ENCODE data around the gene CCDC191. TPM values are rescaled to one million over a fixed set of nuclear protein-coding genes. Genes with fewer than 3 reads are reported as not detected.

CCDC191 gene
- polyA plus RNA-seq, 1 donor (not counting 4 experiments of a cell fraction or from before 2014, with no cell fraction given): 3.6 TPM

DNA sequence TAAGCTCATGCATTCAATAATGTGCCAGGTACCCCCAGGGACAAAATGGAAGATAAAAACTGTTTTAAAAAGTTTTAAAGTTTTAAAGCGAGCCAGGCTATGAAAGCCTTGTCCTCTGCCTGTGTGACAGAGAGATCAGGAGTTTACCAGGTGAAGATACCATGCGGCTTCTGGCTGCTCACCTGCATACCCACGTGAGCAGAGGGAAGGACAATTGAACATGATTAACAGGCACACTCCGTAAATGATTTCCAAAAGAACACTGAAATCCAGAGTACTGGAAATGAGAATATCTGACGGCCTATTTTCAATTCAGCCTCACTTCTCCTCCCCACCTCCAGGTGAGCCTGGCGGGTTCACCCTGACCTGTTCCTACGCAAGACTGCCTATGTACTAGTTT is 42.1 kb downstream of the CCDC191 start:
- Histone ChIP-seq H2AFZ (ENCODE audit: control insufficient read depth, low read length) (no peak overlapping the region), H3K9ac (ENCODE audit: control insufficient read depth, extremely low read depth, insufficient read depth, low read length) (no peak overlapping the region), H3K4me3 (ENCODE audit: control insufficient read depth in 2 of 3, extremely low read depth in 1 of 3, insufficient read depth in 2 of 3, low read depth in 1 of 3, low read length in 3 of 3) (no peak overlapping the region), H3K27ac (ENCODE audit: control insufficient read depth, insufficient read depth, low read length) (no peak overlapping the region), H3K4me1 (ENCODE audit: control insufficient read depth, extremely low read depth, insufficient read depth, low read length) (no peaks in the 10 kb centered on the region), H3K4me2 (ENCODE audit: control insufficient read depth, extremely low read depth, insufficient read depth, low read depth, low read length) (no peak overlapping the region), H3K9me1 (ENCODE audit: control insufficient read depth, extremely low read depth, insufficient read depth, low read length) (no peaks in the 10 kb centered on the region), H3K36me3 (ENCODE audit: control insufficient read depth in 2 of 2, extremely low read depth in 1 of 2, insufficient read depth in 2 of 2, low read length in 2 of 2) (no peaks in the 10 kb centered on the region), H3K79me2 (ENCODE audit: control insufficient read depth, insufficient read depth, low read length) (no peaks in the 10 kb centered on the region), H3K9me3 (ENCODE audit: control insufficient read depth, low read depth, low read length) (no peaks in the 10 kb centered on the region), H4K20me1 (ENCODE audit: control insufficient read depth, extremely low read depth, insufficient read depth, low read length) (no peaks in the 10 kb centered on the region), H3K27me3 (ENCODE audit: control insufficient read depth, extremely low read depth, insufficient read depth, low read length) (no peaks in the 10 kb centered on the region)
- dilution Hi-C loops (cut with MboI; ENCODE audit: extremely low pct_ligation_motif_present, low sequenced_read_pairs): no loop called here
- FAIRE-seq: no peak
- no peak for DNase-seq (ENCODE audit: low read depth, low spot score)
- TF ChIP-seq, protein P1, sequence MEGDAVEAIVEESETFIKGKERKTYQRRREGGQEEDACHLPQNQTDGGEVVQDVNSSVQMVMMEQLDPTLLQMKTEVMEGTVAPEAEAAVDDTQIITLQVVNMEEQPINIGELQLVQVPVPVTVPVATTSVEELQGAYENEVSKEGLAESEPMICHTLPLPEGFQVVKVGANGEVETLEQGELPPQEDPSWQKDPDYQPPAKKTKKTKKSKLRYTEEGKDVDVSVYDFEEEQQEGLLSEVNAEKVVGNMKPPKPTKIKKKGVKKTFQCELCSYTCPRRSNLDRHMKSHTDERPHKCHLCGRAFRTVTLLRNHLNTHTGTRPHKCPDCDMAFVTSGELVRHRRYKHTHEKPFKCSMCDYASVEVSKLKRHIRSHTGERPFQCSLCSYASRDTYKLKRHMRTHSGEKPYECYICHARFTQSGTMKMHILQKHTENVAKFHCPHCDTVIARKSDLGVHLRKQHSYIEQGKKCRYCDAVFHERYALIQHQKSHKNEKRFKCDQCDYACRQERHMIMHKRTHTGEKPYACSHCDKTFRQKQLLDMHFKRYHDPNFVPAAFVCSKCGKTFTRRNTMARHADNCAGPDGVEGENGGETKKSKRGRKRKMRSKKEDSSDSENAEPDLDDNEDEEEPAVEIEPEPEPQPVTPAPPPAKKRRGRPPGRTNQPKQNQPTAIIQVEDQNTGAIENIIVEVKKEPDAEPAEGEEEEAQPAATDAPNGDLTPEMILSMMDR (optimal IDR thresholded peaks at IDR 0.05 in 1 of 3, IDR thresholded peaks at IDR 0.05 in 1 of 3, conservative IDR thresholded peaks at IDR 0.05 in 1 of 3; ENCODE audit: extremely low read depth in 1 of 3, insufficient read depth in 2 of 3, low read length in 3 of 3): no peak
- TF ChIP-seq EZH2 (IDR thresholded peaks at IDR 0.05; ENCODE audit: low read length): no peak

DNA sequence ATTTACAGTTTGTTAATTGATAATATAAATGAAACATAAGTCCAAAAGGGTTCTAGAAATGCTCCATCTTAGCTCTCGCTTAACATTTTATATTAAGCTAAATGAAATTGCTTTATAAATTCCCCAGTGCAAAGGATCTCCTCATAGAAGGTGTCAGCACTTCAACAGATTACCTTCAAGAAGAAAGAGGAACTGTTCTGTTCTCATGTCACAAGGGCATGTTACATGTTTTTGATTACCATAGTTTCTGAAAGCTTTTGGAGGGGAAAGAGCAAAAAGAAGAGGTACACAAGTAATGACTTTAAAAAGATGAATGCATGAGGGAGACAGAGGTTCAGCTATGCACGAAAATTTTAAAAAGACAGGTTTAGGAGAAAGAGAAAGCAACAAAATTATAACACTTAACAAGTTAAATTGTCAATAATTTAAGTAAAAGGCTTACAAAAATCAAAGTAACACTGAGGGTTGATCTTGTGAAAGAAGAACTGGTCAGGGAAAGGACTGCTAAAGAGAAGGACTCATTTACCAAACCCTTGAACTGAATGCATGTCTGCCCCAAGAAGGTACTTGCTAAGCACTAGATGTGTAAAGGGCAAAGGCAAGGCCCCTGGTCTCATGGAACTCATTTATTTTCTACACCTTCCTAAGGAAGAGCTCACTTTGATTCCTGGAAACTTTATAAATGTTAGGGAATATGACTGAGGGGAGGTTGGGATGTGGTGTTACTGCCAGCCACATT is 45.1 kb downstream of the CCDC191 start:
- Histone ChIP-seq H3K4me2 (ENCODE audit: control insufficient read depth, extremely low read depth, insufficient read depth, low read depth, low read length) (no peak overlapping the region), H3K9ac (ENCODE audit: control insufficient read depth, extremely low read depth, insufficient read depth, low read length) (no peak overlapping the region), H2AFZ (ENCODE audit: control insufficient read depth, low read length) (no peak overlapping the region), H3K9me1 (ENCODE audit: control insufficient read depth, extremely low read depth, insufficient read depth, low read length) (no peaks in the 10 kb centered on the region), H3K27me3 (ENCODE audit: control insufficient read depth, extremely low read depth, insufficient read depth, low read length) (no peaks in the 10 kb centered on the region), H3K79me2 (ENCODE audit: control insufficient read depth, insufficient read depth, low read length) (no peaks in the 10 kb centered on the region), H3K4me3 (ENCODE audit: control insufficient read depth in 2 of 3, extremely low read depth in 1 of 3, insufficient read depth in 2 of 3, low read depth in 1 of 3, low read length in 3 of 3) (no peak overlapping the region), H3K9me3 (ENCODE audit: control insufficient read depth, low read depth, low read length) (no peaks in the 10 kb centered on the region), H4K20me1 (ENCODE audit: control insufficient read depth, extremely low read depth, insufficient read depth, low read length) (no peaks in the 10 kb centered on the region), H3K4me1 (ENCODE audit: control insufficient read depth, extremely low read depth, insufficient read depth, low read length) (no peaks in the 10 kb centered on the region), H3K36me3 (ENCODE audit: control insufficient read depth in 2 of 2, extremely low read depth in 1 of 2, insufficient read depth in 2 of 2, low read length in 2 of 2) (no peaks in the 10 kb centered on the region), H3K27ac (ENCODE audit: control insufficient read depth, insufficient read depth, low read length) (no peak overlapping the region)
- TF ChIP-seq EZH2 (IDR thresholded peaks at IDR 0.05; ENCODE audit: low read length): no peak
- TF ChIP-seq, protein P1 (optimal IDR thresholded peaks at IDR 0.05 in 1 of 3, IDR thresholded peaks at IDR 0.05 in 1 of 3, conservative IDR thresholded peaks at IDR 0.05 in 1 of 3; ENCODE audit: extremely low read depth in 1 of 3, insufficient read depth in 2 of 3, low read length in 3 of 3): no peak
- FAIRE-seq: no peak
- dilution Hi-C loops (cut with MboI; ENCODE audit: extremely low pct_ligation_motif_present, low sequenced_read_pairs): no loop called here
- no peak for DNase-seq (ENCODE audit: low read depth, low spot score)

Data from keratinocyte (primary cell).